Measurements from ENCODE around the gene KERA. TPM values are rescaled to one million over a fixed set of nuclear protein-coding genes. Genes with fewer than 3 reads are reported as not detected.

Gene KERA
- not detected for total RNA-seq
- long read RNA-seq, result 0 reads

DNA sequence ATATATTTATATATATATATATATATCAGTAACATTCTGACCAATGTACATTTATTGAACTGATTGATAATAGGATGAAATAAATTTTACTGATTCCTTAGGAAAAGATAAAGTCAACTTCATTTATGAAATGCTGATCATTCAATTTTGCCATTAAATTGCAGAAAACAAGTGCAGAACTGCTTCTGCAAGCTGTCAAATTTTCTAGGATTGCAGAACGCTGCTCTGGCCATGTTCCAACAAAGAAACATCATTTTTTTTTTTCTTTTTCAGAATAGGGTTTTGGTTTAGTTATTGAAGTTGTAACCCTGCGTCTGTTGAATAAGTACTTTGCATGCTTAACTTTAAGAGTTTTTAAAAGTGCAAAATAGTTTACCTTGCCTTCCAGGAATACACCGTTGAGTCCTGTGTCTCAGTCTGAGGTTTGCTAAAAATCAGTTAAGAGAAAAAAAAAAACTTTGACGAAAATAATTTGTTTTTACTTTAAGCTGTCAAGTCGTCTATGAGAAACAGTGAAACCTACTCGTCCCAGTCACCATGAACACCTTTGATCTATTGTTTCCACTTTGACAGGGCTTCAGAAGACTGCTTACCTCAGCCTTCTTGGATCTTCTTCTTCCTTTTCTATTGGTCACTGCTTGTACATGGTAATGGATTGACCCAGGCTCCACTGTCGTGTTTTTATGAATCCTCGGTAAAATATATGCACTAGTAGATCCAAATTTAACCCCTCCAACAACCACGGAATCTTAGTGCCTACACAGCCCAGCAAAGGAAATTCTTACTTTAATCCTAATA lies at the start of gene KERA:
Gene KERA, minus strand, starts transcription at position 657 of the 798 bp plus-strand sequence. CDS start 1,743 bp downstream, outside the sequence.
- intact Hi-C loops (cut with DNase I), result no loop called here
- 26% methylated on average over 9 of the region's 9 CpGs for WGBS (ENCODE audit: insufficient coverage, low coverage, low lambda C conversion rate, missing lambda C conversion rate)
- Histone ChIP-seq H3K4me1 (no peaks in the 10 kb centered on the region), H3K36me3 (no peaks in the 10 kb centered on the region), H3K27ac (no peak within 1 kb of the TSS), H3K9me3 (no peaks in the 10 kb centered on the region), H3K4me3 (no peak within 1 kb of the TSS), H3K27me3 (no peaks in the 10 kb centered on the region)
- TF ChIP-seq POLR2A (IDR thresholded peaks at IDR 0.05), result no peak
- TF ChIP-seq, protein P1, sequence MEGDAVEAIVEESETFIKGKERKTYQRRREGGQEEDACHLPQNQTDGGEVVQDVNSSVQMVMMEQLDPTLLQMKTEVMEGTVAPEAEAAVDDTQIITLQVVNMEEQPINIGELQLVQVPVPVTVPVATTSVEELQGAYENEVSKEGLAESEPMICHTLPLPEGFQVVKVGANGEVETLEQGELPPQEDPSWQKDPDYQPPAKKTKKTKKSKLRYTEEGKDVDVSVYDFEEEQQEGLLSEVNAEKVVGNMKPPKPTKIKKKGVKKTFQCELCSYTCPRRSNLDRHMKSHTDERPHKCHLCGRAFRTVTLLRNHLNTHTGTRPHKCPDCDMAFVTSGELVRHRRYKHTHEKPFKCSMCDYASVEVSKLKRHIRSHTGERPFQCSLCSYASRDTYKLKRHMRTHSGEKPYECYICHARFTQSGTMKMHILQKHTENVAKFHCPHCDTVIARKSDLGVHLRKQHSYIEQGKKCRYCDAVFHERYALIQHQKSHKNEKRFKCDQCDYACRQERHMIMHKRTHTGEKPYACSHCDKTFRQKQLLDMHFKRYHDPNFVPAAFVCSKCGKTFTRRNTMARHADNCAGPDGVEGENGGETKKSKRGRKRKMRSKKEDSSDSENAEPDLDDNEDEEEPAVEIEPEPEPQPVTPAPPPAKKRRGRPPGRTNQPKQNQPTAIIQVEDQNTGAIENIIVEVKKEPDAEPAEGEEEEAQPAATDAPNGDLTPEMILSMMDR (IDR thresholded peaks at IDR 0.05), result no peak
- ATAC-seq, result no peak
- no peak for DNase-seq

- no peak overlapping the region for H3K27ac ChIP-seq
- H3K4me1 ChIP-seq, result no peaks in the 10 kb centered on the region
- DNase-seq, result no peak
- H3K36me3 ChIP-seq, result no peaks in the 10 kb centered on the region
- intact Hi-C loops (cut with DNase I), result no loop called here
- ATAC-seq, result no peak
- no peak for TF ChIP-seq POLR2A (IDR thresholded peaks at IDR 0.05)
- TF ChIP-seq, protein P1 (IDR thresholded peaks at IDR 0.05), result no peak
- H3K9me3 ChIP-seq, result no peaks in the 10 kb centered on the region
- H3K27me3 ChIP-seq, result no peaks in the 10 kb centered on the region
- no peak overlapping the region for H3K4me3 ChIP-seq
Measured at GRCh38 chr12:91106283-91106682, 48.5 kb upstream of the KERA start.

DNA sequence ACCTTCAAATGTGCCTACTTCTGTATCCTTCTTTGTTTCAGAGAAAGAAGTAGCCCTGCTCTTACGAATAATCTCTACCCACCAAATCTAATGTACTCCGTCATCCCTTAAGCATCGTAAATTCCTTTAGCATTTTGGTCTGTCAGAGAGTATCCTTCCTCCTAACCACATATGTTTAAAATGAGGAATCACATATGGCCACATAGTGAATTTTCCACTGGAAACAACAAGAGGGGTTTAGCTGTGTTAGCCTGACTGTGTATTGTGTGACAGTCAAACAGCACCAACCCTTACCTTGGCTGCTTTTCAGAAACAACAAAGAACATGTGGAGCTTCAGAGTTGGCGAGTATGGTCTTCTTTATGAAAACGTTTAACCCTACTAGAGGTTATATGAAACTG lies 48.0 kb upstream of the KERA start:
- Histone ChIP-seq H3K4me3 (no peak overlapping the region), H3K27me3 (no peaks in the 10 kb centered on the region), H3K4me1 (no peaks in the 10 kb centered on the region), H3K27ac (no peak overlapping the region), H3K36me3 (no peaks in the 10 kb centered on the region), H3K9me3 (no peaks in the 10 kb centered on the region)
- TF ChIP-seq, protein P1 (IDR thresholded peaks at IDR 0.05), result no peak
- TF ChIP-seq POLR2A (IDR thresholded peaks at IDR 0.05), result no peak
- DNase-seq (no peak), ATAC-seq (no peak)
- intact Hi-C loops (cut with DNase I), result no loop called here
- WGBS (ENCODE audit: insufficient coverage, low coverage, low lambda C conversion rate, missing lambda C conversion rate), result 62% methylated on average over 5 of the region's 5 CpGs

DNA sequence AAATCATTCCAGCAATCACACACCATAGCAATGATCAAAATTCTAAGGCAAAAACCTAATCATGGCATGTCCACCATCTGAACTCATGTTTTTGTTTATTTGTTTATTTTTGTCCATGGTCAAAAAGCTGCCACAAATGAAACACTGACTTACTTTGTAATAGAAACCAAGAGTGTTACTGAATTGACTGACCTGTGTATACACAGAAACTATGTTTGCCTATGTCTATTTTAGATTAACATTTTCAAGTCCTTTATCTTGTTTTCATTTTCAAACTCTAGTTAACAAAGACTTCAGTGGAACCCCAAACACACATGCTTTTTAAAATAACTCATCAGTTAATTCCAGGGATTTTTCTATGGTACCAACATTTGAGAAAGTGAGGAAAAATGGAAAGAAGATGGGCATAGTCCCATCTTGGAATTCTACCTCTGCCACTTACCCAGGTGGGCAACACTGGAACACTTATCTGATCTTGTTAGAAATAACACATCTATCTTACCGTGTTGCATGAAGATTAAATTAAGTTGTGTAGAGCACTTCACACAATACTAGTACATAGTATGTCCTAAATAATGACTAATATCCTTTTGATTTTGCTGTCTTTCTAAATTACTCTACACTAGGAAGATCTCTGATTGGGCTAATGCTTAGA lies 47.1 kb upstream of the KERA start:
- Histone ChIP-seq H3K36me3 (no peaks in the 10 kb centered on the region), H3K4me3 (no peak overlapping the region), H3K27ac (no peak overlapping the region), H3K4me1 (no peaks in the 10 kb centered on the region), H3K9me3 (no peaks in the 10 kb centered on the region), H3K27me3 (no peaks in the 10 kb centered on the region)
- intact Hi-C loops (cut with DNase I), result no loop called here
- no peak for TF ChIP-seq POLR2A (IDR thresholded peaks at IDR 0.05)
- DNase-seq (no peak), ATAC-seq (no peak)
- WGBS (ENCODE audit: insufficient coverage, low coverage, low lambda C conversion rate, missing lambda C conversion rate), result 22% methylated on average over 1 of the region's 1 CpG

GRCh38 chr12:91103624-91104023 lies 45.8 kb upstream of the KERA start:
- Histone ChIP-seq H3K36me3 (no peaks in the 10 kb centered on the region), H3K27ac (no peak overlapping the region), H3K4me1 (no peaks in the 10 kb centered on the region), H3K4me3 (no peak overlapping the region), H3K27me3 (no peaks in the 10 kb centered on the region), H3K9me3 (no peaks in the 10 kb centered on the region)
- intact Hi-C loops (cut with DNase I), result no loop called here
- ATAC-seq (no peak), DNase-seq (no peak)
- 9% methylated on average over 1 of the region's 1 CpG for WGBS (ENCODE audit: insufficient coverage, low coverage, low lambda C conversion rate, missing lambda C conversion rate)
- TF ChIP-seq, protein P1 (IDR thresholded peaks at IDR 0.05), result no peak
- TF ChIP-seq POLR2A (IDR thresholded peaks at IDR 0.05), result no peak

Measured in right lobe of liver (tissue), 6 donors.